Omental fat pad (tissue), 4 donors: ENCODE results near the gene VIPAS39. TPM values are rescaled to one million over a fixed set of nuclear protein-coding genes. Genes with fewer than 3 reads are reported as not detected.

Source experiments
- ATAC-seq: fragments of 150-250 bp; one replicate; pipeline ENCODE4 v1.9.1; 2016; ENCODE audit warnings: mild to moderate bottlenecking, moderate library complexity; ENCODE audit not compliant: low FRiP score
- DNase-seq: peaks from one replicate; pipeline ENCODE4 v3.0.0-alpha.2; 2019; ENCODE audit warnings: low spot score
- CTCF ChIP-seq, 3 donors: fragments of 450-650 bp; IDR thresholded peaks; one replicate each; pipeline ENCODE4 v1.5.1; 2016 to 2017; ENCODE audit warnings: antibody characterized with exemption in 3 of 3, mild to moderate bottlenecking in 3 of 3, moderate library complexity in 2 of 3
- small RNA-seq: library from RNA; depleted of rRNA; stranded (forward); fragments of <200 nt; gene quantifications from one replicate; pipeline ENCODE3, GENCODE V24; 2016
- total RNA-seq, 4 donors: library from RNA; depleted of rRNA; stranded (reverse); fragments of >200 nt; gene quantifications; one replicate each; pipeline ENCODE4 v1.1.0, GENCODE V29; 2016

The VIPAS39 gene
- total RNA-seq, 4 donors from 2014 or later = 9.5 to 17.3 (median 14.3) TPM

- DNase-seq = peak; percentile 46
- no peak for TF ChIP-seq CTCF (IDR thresholded peaks at IDR 0.05)
- peak; percentile 96 for ATAC-seq
Measured at GRCh38 chr14:77376771-77377501, 80.5 kb downstream of the VIPAS39 start, which contains the start of the genes SAMD15 and TMED8. TSS of gene SAMD15 (plus strand) at chr14:77377379. CDS start at chr14:77377419, 40 bp downstream. TSS of gene TMED8 (minus strand) at chr14:77377094. CDS start at chr14:77377053, 41 bp downstream.

Small RNA genes lying within 50 kb of the gene (small RNA-seq; reads per million reads assigned to genes)
- gene RF00404 = not detected

Other genes starting within 250 kb of the VIPAS39 start
- gene NGB, start 186.4 kb downstream of the VIPAS39 start, total RNA-seq = not detected
- gene POMT2, start 136.7 kb downstream of the VIPAS39 start, total RNA-seq = 10 to 100 TPM; 14.3 to 23.3 (median 18.8) TPM
- 10 to 100 TPM; 18.9 to 34.2 (median 27.6) TPM for gene GSTZ1, start 136.6 kb downstream of the VIPAS39 start, total RNA-seq
- gene TMED8, start 80.5 kb downstream of the VIPAS39 start, total RNA-seq = 10 to 100 TPM; 10.1 to 15.8 (median 12.3) TPM
- 1 to 10 TPM in 1 of 4 donors, under 1 TPM in 2, not detected in 1; 0.25 to 2.2 (median 0.84) TPM for gene SAMD15, start 80.2 kb downstream of the VIPAS39 start, total RNA-seq
- under 1 TPM in 2 of 4 donors, not detected in 2; 0.28 to 0.47 TPM for gene NOXRED1, start 34.1 kb downstream of the VIPAS39 start, total RNA-seq
- 100 to 1,000 TPM in 2 of 4 donors, 10 to 100 TPM in 2; 82.4 to 158 (median 101) TPM for gene AHSA1, start 492 bp upstream of the VIPAS39 start, total RNA-seq
- gene ISM2, start 41.2 kb upstream of the VIPAS39 start, total RNA-seq = 1 to 10 TPM in 2 of 4 donors, under 1 TPM in 1, not detected in 1; 0.72 to 2.3 (median 1.4) TPM
- 10 to 100 TPM; 23.5 to 73.6 (median 52.3) TPM for gene SPTLC2, start 159.0 kb upstream of the VIPAS39 start, total RNA-seq